Naive thymus-derived CD8-positive, alpha-beta T cell (primary cell): Measurements from ENCODE around the gene OR51E2. TPM values are rescaled to one million over a fixed set of nuclear protein-coding genes. Genes with fewer than 3 reads are reported as not detected.

Experiments
- polyA plus RNA-seq, 3 donors: library from polyadenylated mRNA; unstranded; fragments of 300-500 nt; fragmentation: Illumina TruSeq; gene quantifications; one replicate each; pipeline ENCODE4 v1.2.3, GENCODE V29; 2021
- total RNA-seq, 8 experiments: library from RNA in 2 of 8; stranded (reverse) in 2 of 8; gene quantifications; one replicate each; pipeline ENCODE4 v1.2.3 and lab custom pipeline; 2021 to 2026

Gene OR51E2
- total and polyA plus RNA-seq, 5 experiments from 2014 or later = not detected

Other genes starting within 250 kb of the OR51E2 start
- not detected for gene OR52K2, start 248.6 kb downstream of the OR51E2 start, total RNA-seq
- gene OR52K2, start 248.6 kb downstream of the OR51E2 start, polyA plus RNA-seq = not detected
- gene OR52K1, start 215.2 kb downstream of the OR51E2 start, total RNA-seq = not detected
- gene OR52K1, start 215.2 kb downstream of the OR51E2 start, polyA plus RNA-seq = not detected
- gene OR52M1, start 152.7 kb downstream of the OR51E2 start, total RNA-seq = not detected
- gene OR52M1, start 152.7 kb downstream of the OR51E2 start, polyA plus RNA-seq = not detected
- gene OR52I2, start 116.1 kb downstream of the OR51E2 start, total RNA-seq = not detected
- not detected for gene OR52I2, start 116.1 kb downstream of the OR51E2 start, polyA plus RNA-seq
- not detected for gene OR52I1, start 103.8 kb downstream of the OR51E2 start, total RNA-seq
- not detected for gene OR52I1, start 103.8 kb downstream of the OR51E2 start, polyA plus RNA-seq
- 10 to 100 TPM; 22.2 to 24.2 TPM for gene TRIM68, start 89.6 kb downstream of the OR51E2 start, total RNA-seq
- 10 to 100 TPM; 11.1 to 16.1 (median 12.1) TPM for gene TRIM68, start 89.6 kb downstream of the OR51E2 start, polyA plus RNA-seq
- not detected for gene OR51D1, start 60.4 kb downstream of the OR51E2 start, total RNA-seq
- not detected for gene OR51D1, start 60.4 kb downstream of the OR51E2 start, polyA plus RNA-seq
- not detected for gene OR51E1, start 53.9 kb downstream of the OR51E2 start, total RNA-seq
- gene OR51E1, start 53.9 kb downstream of the OR51E2 start, polyA plus RNA-seq = not detected
- gene MMP26, start 6.9 kb upstream of the OR51E2 start, total RNA-seq = not detected
- gene MMP26, start 6.9 kb upstream of the OR51E2 start, polyA plus RNA-seq = not detected
- gene OR51F1, start 72.1 kb upstream of the OR51E2 start, total RNA-seq = not detected
- gene OR51F1, start 72.1 kb upstream of the OR51E2 start, polyA plus RNA-seq = not detected
- gene OR52R1, start 106.5 kb upstream of the OR51E2 start, total RNA-seq = not detected
- gene OR52R1, start 106.5 kb upstream of the OR51E2 start, polyA plus RNA-seq = not detected
- not detected for gene OR51F2, start 123.5 kb upstream of the OR51E2 start, total RNA-seq
- gene OR51F2, start 123.5 kb upstream of the OR51E2 start, polyA plus RNA-seq = not detected
- gene OR51S1, start 151.4 kb upstream of the OR51E2 start, total RNA-seq = not detected
- not detected for gene OR51S1, start 151.4 kb upstream of the OR51E2 start, polyA plus RNA-seq
- gene OR51T1, start 184.0 kb upstream of the OR51E2 start, total RNA-seq = not detected
- gene OR51T1, start 184.0 kb upstream of the OR51E2 start, polyA plus RNA-seq = not detected
- not detected for gene OR51A7, start 205.9 kb upstream of the OR51E2 start, total RNA-seq
- gene OR51A7, start 205.9 kb upstream of the OR51E2 start, polyA plus RNA-seq = not detected
- not detected for gene OR51G2, start 221.5 kb upstream of the OR51E2 start, total RNA-seq
- gene OR51G2, start 221.5 kb upstream of the OR51E2 start, polyA plus RNA-seq = not detected
- not detected for gene OR51G1, start 226.5 kb upstream of the OR51E2 start, total RNA-seq
- not detected for gene OR51G1, start 226.5 kb upstream of the OR51E2 start, polyA plus RNA-seq
- not detected for gene OR51A4, start 249.8 kb upstream of the OR51E2 start, total RNA-seq
- not detected for gene OR51A4, start 249.8 kb upstream of the OR51E2 start, polyA plus RNA-seq